NCI-H2029 treated with DMSO at 0.1 percent for 48 hours (cell line): ENCODE results near the gene ANXA9.

Source experiments
- DNase-seq: peaks from one replicate; lab custom pipeline; 2025; lab: John Stamatoyannopoulos, UW

ANXA9 gene

GRCh38 chr1:150981805-150982712 lies at the start of gene ANXA9:
TSS of gene ANXA9 (plus strand) at chr1:150982292. CDS start at chr1:150983106, 814 bp downstream.
- no peak for DNase-seq

- DNase-seq, result no peak
Measured at GRCh38 chr1:150944856-150945255, 37.2 kb upstream of the ANXA9 start.

- no peak for DNase-seq
Measured at GRCh38 chr1:150954708-150955107, 27.4 kb upstream of the ANXA9 start.

- no peak for DNase-seq
Measured at GRCh38 chr1:150955280-150955679, 26.8 kb upstream of the ANXA9 start.

GRCh38 chr1:150957666-150958065 lies 24.4 kb upstream of the ANXA9 start:
- DNase-seq, result no peak

- no peak for DNase-seq
Measured at GRCh38 chr1:150960646-150961045, 21.4 kb upstream of the ANXA9 start.

- no peak for DNase-seq
Measured at GRCh38 chr1:150961756-150962155, 20.3 kb upstream of the ANXA9 start.

GRCh38 chr1:150963321-150964163 lies 18.6 kb upstream of the ANXA9 start:
- DNase-seq, result no peak

- no peak for DNase-seq
Measured at GRCh38 chr1:150964164-150964489, 18.0 kb upstream of the ANXA9 start.

- no peak for DNase-seq
Measured at GRCh38 chr1:150965605-150966004, 16.5 kb upstream of the ANXA9 start.

- DNase-seq, result no peak
Measured at GRCh38 chr1:150966011-150966410, 16.1 kb upstream of the ANXA9 start.

- DNase-seq, result no peak
Measured at GRCh38 chr1:150967936-150968335, 14.2 kb upstream of the ANXA9 start.

GRCh38 chr1:150968491-150968890 lies 13.6 kb upstream of the ANXA9 start:
- DNase-seq, result no peak

- no peak for DNase-seq
Measured at GRCh38 chr1:150969626-150970025, 12.5 kb upstream of the ANXA9 start.

- no peak for DNase-seq
Measured at GRCh38 chr1:150970808-150971582, 11.1 kb upstream of the ANXA9 start.

- DNase-seq, result no peak
Measured at GRCh38 chr1:150971583-150972416, 10.3 kb upstream of the ANXA9 start.

GRCh38 chr1:150972417-150972940 lies 9.6 kb upstream of the ANXA9 start:
- DNase-seq, result no peak

GRCh38 chr1:150973258-150973835 lies 8.7 kb upstream of the ANXA9 start:
- no peak for DNase-seq

- no peak for DNase-seq
Measured at GRCh38 chr1:150973836-150974579, 8.1 kb upstream of the ANXA9 start.
